Peyer's patch (tissue), 4 donors: ENCODE measurements around the gene ENDOU.
A peak's percentile ranks its signal among the peaks of the same experiment; 100 is the strongest.

Experiments used
- CTCF ChIP-seq, 6 experiments: fragments of 450-650 bp in 4 of 6; fragments of 200-600 bp in 2 of 6; sonication (generic) in 1 of 6; IDR thresholded peaks; one replicate each; pipeline ENCODE4 v1.5.1; 2017 to 2019; ENCODE audit warnings: antibody characterized with exemption in 6 of 6, mild to moderate bottlenecking in 3 of 6, moderate library complexity in 1 of 6
- POLR2A ChIP-seq, 2 donors: fragments of 450-650 bp; IDR thresholded peaks; one replicate each; pipeline ENCODE4 v1.5.1; 2017; ENCODE audit warnings: antibody characterized with exemption in 2 of 2, mild to moderate bottlenecking in 2 of 2, moderate library complexity in 2 of 2

- TF ChIP-seq CTCF (IDR thresholded peaks at IDR 0.05) (peak; percentile 69 to 76 (median 72)), POLR2A (IDR thresholded peaks at IDR 0.05) (peak; percentile 66 to 89)
These were observed 19.5 kb downstream of the ENDOU start, which contains the start of gene RPAP3 for GRCh38 chr12:47705566-47706425.
